ENCODE measurements around the gene EGLN1.
"Not testable (repeated sequence)": the region's sequence is repeated elsewhere in the genome, so short reads cannot be mapped to it uniquely, and the experiment has no call there.

The EGLN1 gene

GRCh38 chr1:231465051-231465450 is 43.0 kb upstream of the EGLN1 start:
- Histone ChIP-seq H4K12ac (ENCODE audit: low read depth, low read length) (no peak overlapping the region), H3K4ac (ENCODE audit: low read depth, low read length) (no peak overlapping the region), H3K9ac (ENCODE audit: low read length) (no peak overlapping the region), H3K23ac (ENCODE audit: low read length) (no peak overlapping the region), H4K8ac (ENCODE audit: low read depth, low read length) (no peak overlapping the region), H3K79me2 (ENCODE audit: control insufficient read depth, insufficient read depth, low read length, poor library complexity) (no peaks in the 10 kb centered on the region), H3K9me3 (ENCODE audit: insufficient read depth, low read depth, low read length) (no peaks in the 10 kb centered on the region), H2BK12ac (ENCODE audit: low read length) (no peak overlapping the region), H3K79me1 (ENCODE audit: low read length) (no peaks in the 10 kb centered on the region), H2AK5ac (ENCODE audit: low read length) (no peak overlapping the region), H3K14ac (ENCODE audit: low read length) (no peak overlapping the region), H2BK5ac (ENCODE audit: low read depth, low read length, poor library complexity) (no peak overlapping the region), H2AFZ (ENCODE audit: insufficient read depth, low read length, poor library complexity) (no peak overlapping the region), H3K18ac (ENCODE audit: low read length) (no peak overlapping the region), H3K27me3 (ENCODE audit: insufficient read depth, low read length) (no peaks in the 10 kb centered on the region), H4K91ac (ENCODE audit: low read depth, low read length) (no peak overlapping the region), H3K4me2 (ENCODE audit: low read length) (no peak overlapping the region), H3K36me3 (ENCODE audit: control insufficient read depth in 1 of 2, insufficient read depth in 2 of 2, low read length in 2 of 2) (no peaks in the 10 kb centered on the region), H3K27ac (ENCODE audit: low read depth, low read length) (no peak overlapping the region), H2BK120ac (ENCODE audit: insufficient read depth, low read length, poor library complexity) (no peak overlapping the region), H3K4me1 (ENCODE audit: control insufficient read depth in 1 of 2, insufficient read depth in 2 of 2, low read length in 2 of 2) (no peaks in the 10 kb centered on the region), H3K4me3 (ENCODE audit: low read depth, low read length) (no peak overlapping the region)
- no CpG with 5 or more reads among the region's 1 CpG for WGBS (ENCODE audit: extremely low coverage, insufficient coverage, insufficient read length)
- DNase-seq: no peak

- no peak overlapping the region for H2AK5ac ChIP-seq (ENCODE audit: low read length)
- no peak overlapping the region for H2AFZ ChIP-seq (ENCODE audit: insufficient read depth, low read length, poor library complexity)
- no peak overlapping the region for H3K14ac ChIP-seq (ENCODE audit: low read length)
- no peak overlapping the region for H3K4ac ChIP-seq (ENCODE audit: low read depth, low read length)
- H3K18ac ChIP-seq (ENCODE audit: low read length): no peak overlapping the region
- no peaks in the 10 kb centered on the region for H3K9me3 ChIP-seq (ENCODE audit: insufficient read depth, low read depth, low read length)
- no peaks in the 10 kb centered on the region for H3K79me2 ChIP-seq (ENCODE audit: control insufficient read depth, insufficient read depth, low read length, poor library complexity)
- no peak overlapping the region for H4K91ac ChIP-seq (ENCODE audit: low read depth, low read length)
- H3K4me1 ChIP-seq (ENCODE audit: control insufficient read depth in 1 of 2, insufficient read depth in 2 of 2, low read length in 2 of 2): no peaks in the 10 kb centered on the region
- no peak overlapping the region for H3K4me3 ChIP-seq (ENCODE audit: low read depth, low read length)
- no peak overlapping the region for H2BK120ac ChIP-seq (ENCODE audit: insufficient read depth, low read length, poor library complexity)
- no peak overlapping the region for H2BK5ac ChIP-seq (ENCODE audit: low read depth, low read length, poor library complexity)
- no peak overlapping the region for H3K4me2 ChIP-seq (ENCODE audit: low read length)
- no peak overlapping the region for H3K27ac ChIP-seq (ENCODE audit: low read depth, low read length)
- no peaks in the 10 kb centered on the region for H3K27me3 ChIP-seq (ENCODE audit: insufficient read depth, low read length)
- WGBS (ENCODE audit: extremely low coverage, insufficient coverage, insufficient read length): no CpG with 5 or more reads among the region's 6 CpGs
- DNase-seq: peak; percentile 67 to 80
- no peaks in the 10 kb centered on the region for H3K79me1 ChIP-seq (ENCODE audit: low read length)
- no peak overlapping the region for H4K8ac ChIP-seq (ENCODE audit: low read depth, low read length)
- no peak overlapping the region for H4K12ac ChIP-seq (ENCODE audit: low read depth, low read length)
- H3K36me3 ChIP-seq (ENCODE audit: control insufficient read depth in 1 of 2, insufficient read depth in 2 of 2, low read length in 2 of 2): no peaks in the 10 kb centered on the region
- H3K23ac ChIP-seq (ENCODE audit: low read length): no peak overlapping the region
- no peak overlapping the region for H3K9ac ChIP-seq (ENCODE audit: low read length)
- no peak overlapping the region for H2BK12ac ChIP-seq (ENCODE audit: low read length)
These were observed 41.5 kb upstream of the EGLN1 start for GRCh38 chr1:231463541-231463940.

- Histone ChIP-seq H3K4me1 (ENCODE audit: control insufficient read depth in 1 of 2, insufficient read depth in 2 of 2, low read length in 2 of 2) (no peaks in the 10 kb centered on the region), H2AFZ (ENCODE audit: insufficient read depth, low read length, poor library complexity) (no peak overlapping the region), H3K9ac (ENCODE audit: low read length) (no peak overlapping the region), H3K23ac (ENCODE audit: low read length) (no peak overlapping the region), H2AK5ac (ENCODE audit: low read length) (no peak overlapping the region), H3K4ac (ENCODE audit: low read depth, low read length) (no peak overlapping the region), H3K36me3 (ENCODE audit: control insufficient read depth in 1 of 2, insufficient read depth in 2 of 2, low read length in 2 of 2) (no peaks in the 10 kb centered on the region), H4K91ac (ENCODE audit: low read depth, low read length) (no peak overlapping the region), H3K79me1 (ENCODE audit: low read length) (no peaks in the 10 kb centered on the region), H3K27me3 (ENCODE audit: insufficient read depth, low read length) (no peaks in the 10 kb centered on the region), H4K12ac (ENCODE audit: low read depth, low read length) (no peak overlapping the region), H2BK5ac (ENCODE audit: low read depth, low read length, poor library complexity) (no peak overlapping the region), H3K18ac (ENCODE audit: low read length) (no peak overlapping the region), H3K14ac (ENCODE audit: low read length) (no peak overlapping the region), H3K79me2 (ENCODE audit: control insufficient read depth, insufficient read depth, low read length, poor library complexity) (no peaks in the 10 kb centered on the region), H3K27ac (ENCODE audit: low read depth, low read length) (no peak overlapping the region), H4K8ac (ENCODE audit: low read depth, low read length) (no peak overlapping the region), H3K4me3 (ENCODE audit: low read depth, low read length) (no peak overlapping the region), H2BK12ac (ENCODE audit: low read length) (no peak overlapping the region), H3K9me3 (ENCODE audit: insufficient read depth, low read depth, low read length) (no peaks in the 10 kb centered on the region), H3K4me2 (ENCODE audit: low read length) (no peak overlapping the region), H2BK120ac (ENCODE audit: insufficient read depth, low read length, poor library complexity) (no peak overlapping the region)
- no CpG with 5 or more reads among the region's 2 CpGs for WGBS (ENCODE audit: extremely low coverage, insufficient coverage, insufficient read length)
- DNase-seq: no peak
These were observed 38.5 kb upstream of the EGLN1 start for GRCh38 chr1:231460614-231461013.

DNA sequence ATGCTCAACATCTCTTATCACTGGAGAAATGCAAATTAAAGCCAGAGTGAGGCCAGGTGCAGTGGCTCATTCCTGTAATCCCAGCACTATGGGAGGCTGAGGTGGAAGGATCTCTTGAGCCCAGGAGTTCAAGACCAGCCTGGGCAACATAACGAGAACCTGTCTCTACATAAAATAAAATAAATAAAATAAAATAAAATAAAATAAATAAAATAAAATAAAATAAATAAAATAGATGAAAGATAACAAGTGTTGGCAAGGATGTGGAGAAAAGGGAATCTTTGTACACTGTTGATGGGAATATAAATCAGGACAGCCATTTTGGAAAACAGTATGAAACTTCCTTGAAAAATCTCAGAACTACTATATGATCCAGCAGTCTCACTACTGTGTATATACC is 37.4 kb upstream of the EGLN1 start:
- not testable (repeated sequence) for H2AK5ac ChIP-seq (ENCODE audit: low read length); H3K23ac ChIP-seq (ENCODE audit: low read length); H3K36me3 ChIP-seq (ENCODE audit: control insufficient read depth in 1 of 2, insufficient read depth in 2 of 2, low read length in 2 of 2); H4K8ac ChIP-seq (ENCODE audit: low read depth, low read length); H3K79me2 ChIP-seq (ENCODE audit: control insufficient read depth, insufficient read depth, low read length, poor library complexity); H3K18ac ChIP-seq (ENCODE audit: low read length); H4K12ac ChIP-seq (ENCODE audit: low read depth, low read length); H3K4ac ChIP-seq (ENCODE audit: low read depth, low read length); H2BK120ac ChIP-seq (ENCODE audit: insufficient read depth, low read length, poor library complexity); H3K9me3 ChIP-seq (ENCODE audit: insufficient read depth, low read depth, low read length); H3K4me1 ChIP-seq (ENCODE audit: control insufficient read depth in 1 of 2, insufficient read depth in 2 of 2, low read length in 2 of 2); H2AFZ ChIP-seq (ENCODE audit: insufficient read depth, low read length, poor library complexity); H3K27ac ChIP-seq (ENCODE audit: low read depth, low read length); H3K27me3 ChIP-seq (ENCODE audit: insufficient read depth, low read length); H3K14ac ChIP-seq (ENCODE audit: low read length); H4K91ac ChIP-seq (ENCODE audit: low read depth, low read length); H2BK5ac ChIP-seq (ENCODE audit: low read depth, low read length, poor library complexity); H3K4me3 ChIP-seq (ENCODE audit: low read depth, low read length); H3K4me2 ChIP-seq (ENCODE audit: low read length); H3K79me1 ChIP-seq (ENCODE audit: low read length); H2BK12ac ChIP-seq (ENCODE audit: low read length); H3K9ac ChIP-seq (ENCODE audit: low read length)
- WGBS (ENCODE audit: extremely low coverage, insufficient coverage, insufficient read length): no CpG with 5 or more reads among the region's 1 CpG
- DNase-seq: peak; percentile 17 to 62

- not testable (repeated sequence) for H3K18ac ChIP-seq (ENCODE audit: low read length); H2BK12ac ChIP-seq (ENCODE audit: low read length); H3K27me3 ChIP-seq (ENCODE audit: insufficient read depth, low read length); H3K23ac ChIP-seq (ENCODE audit: low read length); H4K8ac ChIP-seq (ENCODE audit: low read depth, low read length); H3K4me3 ChIP-seq (ENCODE audit: low read depth, low read length); H3K4me1 ChIP-seq (ENCODE audit: control insufficient read depth in 1 of 2, insufficient read depth in 2 of 2, low read length in 2 of 2); H2AK5ac ChIP-seq (ENCODE audit: low read length); H4K12ac ChIP-seq (ENCODE audit: low read depth, low read length); H3K4me2 ChIP-seq (ENCODE audit: low read length); H3K27ac ChIP-seq (ENCODE audit: low read depth, low read length); H3K4ac ChIP-seq (ENCODE audit: low read depth, low read length); H2BK5ac ChIP-seq (ENCODE audit: low read depth, low read length, poor library complexity); H3K79me2 ChIP-seq (ENCODE audit: control insufficient read depth, insufficient read depth, low read length, poor library complexity); H4K91ac ChIP-seq (ENCODE audit: low read depth, low read length); H2AFZ ChIP-seq (ENCODE audit: insufficient read depth, low read length, poor library complexity); H3K9me3 ChIP-seq (ENCODE audit: insufficient read depth, low read depth, low read length); H3K36me3 ChIP-seq (ENCODE audit: control insufficient read depth in 1 of 2, insufficient read depth in 2 of 2, low read length in 2 of 2); H3K14ac ChIP-seq (ENCODE audit: low read length); DNase-seq; H2BK120ac ChIP-seq (ENCODE audit: insufficient read depth, low read length, poor library complexity); H3K9ac ChIP-seq (ENCODE audit: low read length); H3K79me1 ChIP-seq (ENCODE audit: low read length)
These were observed 35.9 kb upstream of the EGLN1 start for GRCh38 chr1:231457956-231458355.
